GM21619 (cell line): ENCODE measurements around the gene UFL1.
"Not testable (repeated sequence)": the region's sequence is repeated elsewhere in the genome, so short reads cannot be mapped to it uniquely, and the experiment has no call there.

ENCODE experiments used
- ATAC-seq: cut with Tn5 transposase; IDR thresholded peaks from one replicate; pipeline ENCODE4 v1.9.1; 2021; ENCODE audit not compliant: unreplicated experiment

Gene UFL1

DNA sequence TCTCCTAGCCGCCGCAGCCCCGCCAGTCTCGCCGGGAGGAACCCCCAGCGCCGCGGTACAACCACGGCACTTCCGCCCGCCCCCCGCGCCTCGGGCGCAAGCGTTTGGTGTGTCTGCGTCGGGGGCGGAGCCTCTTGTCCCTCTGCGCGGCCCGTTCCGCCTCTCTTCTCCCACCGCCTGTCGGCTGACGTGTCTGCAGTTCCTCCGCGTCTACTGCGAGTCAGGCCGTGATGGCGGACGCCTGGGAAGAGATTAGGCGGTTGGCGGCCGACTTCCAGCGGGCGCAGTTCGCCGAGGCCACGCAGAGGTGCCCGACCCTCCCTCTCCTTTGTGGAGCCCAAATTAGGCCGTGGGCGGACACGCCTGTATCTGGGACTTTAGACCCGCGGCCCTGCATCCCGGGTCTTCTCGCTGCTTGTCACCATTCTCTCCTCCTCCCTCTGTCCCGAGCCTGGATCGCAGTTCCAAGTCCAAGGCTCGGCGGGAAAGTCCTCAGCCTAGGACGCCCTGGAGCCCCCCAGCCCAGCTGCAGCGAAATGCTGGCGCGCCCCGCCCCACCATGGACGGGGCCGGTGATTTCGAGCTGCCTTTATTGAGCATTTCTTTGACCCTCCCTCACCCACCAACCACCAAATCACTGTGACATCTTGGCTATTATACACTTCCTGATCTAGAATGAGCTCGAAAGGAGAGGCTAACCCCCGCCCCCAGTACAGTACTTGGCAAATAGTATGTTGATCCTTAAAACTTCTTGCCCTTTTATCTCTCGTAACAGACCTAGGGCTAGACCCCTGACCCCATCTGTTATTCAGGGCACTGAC, at the start of gene UFL1:
Gene UFL1 (plus strand): TSS at position 163 of the 821 bp plus-strand sequence. CDS start 68 bp downstream, at position 231.
- peak; percentile 97 for ATAC-seq

DNA sequence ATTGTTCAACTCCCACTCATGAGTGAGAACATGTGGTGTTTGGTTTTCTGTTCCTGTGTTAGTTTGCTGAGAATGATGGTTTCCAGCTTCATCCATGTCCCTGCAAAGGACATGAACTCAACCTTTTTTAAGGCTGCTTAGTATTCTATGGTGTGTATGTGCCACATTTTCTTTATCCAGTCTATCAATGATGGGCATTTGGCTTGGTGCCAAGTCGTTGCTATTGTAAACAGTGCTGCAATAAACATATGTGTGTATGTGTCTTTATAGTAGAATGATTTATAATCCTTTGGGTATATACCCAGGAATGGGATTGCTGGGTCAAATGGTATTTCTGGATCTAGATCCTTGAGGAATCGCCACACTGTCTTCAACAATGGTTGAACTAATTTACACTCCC, 49.3 kb upstream of the UFL1 start:
- not testable (repeated sequence) for ATAC-seq

DNA sequence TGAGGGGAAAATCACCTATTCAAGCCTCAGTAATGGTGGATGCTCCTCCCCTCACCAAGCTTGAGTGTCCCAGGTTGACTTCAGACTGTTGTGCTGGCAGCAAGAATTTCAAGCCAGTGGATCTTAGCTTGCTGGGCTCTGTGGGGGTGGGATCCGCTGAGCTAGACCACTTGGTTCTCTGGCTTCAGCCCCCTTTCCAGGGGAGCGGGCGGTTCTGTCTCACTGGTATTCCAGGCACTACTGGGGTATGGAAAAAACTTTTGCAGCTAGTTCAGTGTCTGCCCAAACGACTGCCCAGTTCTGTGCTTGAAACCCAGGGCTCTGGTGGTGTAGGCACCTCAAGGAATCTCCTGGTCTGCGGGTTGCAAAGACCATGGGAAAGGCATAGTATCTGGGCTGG, 42.9 kb upstream of the UFL1 start:
- no peak for ATAC-seq

DNA sequence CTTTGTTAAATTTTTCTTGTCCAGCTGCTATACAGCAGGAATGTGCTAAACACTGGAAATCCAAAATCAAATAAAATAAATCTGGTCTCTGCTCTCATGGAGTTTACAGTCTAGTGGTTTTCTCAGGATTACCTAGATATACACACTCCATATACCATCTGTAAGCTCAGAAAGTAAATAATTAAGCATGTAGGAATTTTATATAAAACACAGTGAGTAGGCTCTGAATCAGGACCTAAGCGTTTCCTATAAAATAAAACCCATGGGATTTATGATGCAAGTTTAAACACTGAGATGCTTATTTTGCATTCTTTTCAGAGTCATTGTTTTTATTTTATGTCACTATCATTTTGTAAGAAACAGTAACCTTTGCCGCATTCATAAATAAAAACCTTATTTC, 29.7 kb upstream of the UFL1 start:
- no peak for ATAC-seq

DNA sequence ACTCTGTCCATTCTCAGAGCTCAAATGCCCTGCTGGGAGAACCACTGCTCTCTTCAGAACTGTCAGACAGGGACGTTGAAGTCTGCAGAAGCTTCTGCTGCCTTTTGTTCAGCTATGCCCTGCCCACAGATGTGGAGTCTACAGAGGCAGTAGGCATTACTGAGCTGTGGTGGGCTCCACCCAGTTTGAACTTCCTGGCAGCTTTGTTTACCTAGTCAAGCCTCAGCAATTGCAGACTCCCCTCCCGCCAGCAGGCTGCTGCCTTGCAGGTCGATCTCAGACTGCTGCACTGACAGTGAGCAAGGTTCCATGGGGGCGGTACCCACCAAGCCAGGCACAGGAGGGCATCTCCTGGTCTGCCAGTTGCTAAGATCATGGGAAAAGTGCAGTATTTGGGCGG, 21.8 kb upstream of the UFL1 start:
- ATAC-seq, result no peak

DNA sequence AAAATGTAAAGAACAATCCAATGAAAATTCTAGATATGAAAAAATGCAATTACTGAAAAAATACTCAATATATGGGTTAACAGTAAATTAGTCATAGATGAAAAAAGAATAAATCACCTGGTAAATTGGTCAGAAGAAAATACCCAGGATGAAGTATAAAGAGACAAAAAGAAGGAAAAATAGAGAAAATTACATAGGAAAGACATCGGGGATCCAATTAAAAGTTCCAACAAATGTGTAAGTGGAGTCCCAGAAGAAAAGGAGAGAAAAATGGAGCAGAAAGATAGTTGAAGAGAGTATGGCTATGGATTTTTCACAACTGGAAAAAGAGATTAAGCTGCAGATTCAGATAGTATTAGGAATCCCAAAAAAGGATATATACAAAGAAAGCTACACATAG, 18.7 kb upstream of the UFL1 start:
- no peak for ATAC-seq

DNA sequence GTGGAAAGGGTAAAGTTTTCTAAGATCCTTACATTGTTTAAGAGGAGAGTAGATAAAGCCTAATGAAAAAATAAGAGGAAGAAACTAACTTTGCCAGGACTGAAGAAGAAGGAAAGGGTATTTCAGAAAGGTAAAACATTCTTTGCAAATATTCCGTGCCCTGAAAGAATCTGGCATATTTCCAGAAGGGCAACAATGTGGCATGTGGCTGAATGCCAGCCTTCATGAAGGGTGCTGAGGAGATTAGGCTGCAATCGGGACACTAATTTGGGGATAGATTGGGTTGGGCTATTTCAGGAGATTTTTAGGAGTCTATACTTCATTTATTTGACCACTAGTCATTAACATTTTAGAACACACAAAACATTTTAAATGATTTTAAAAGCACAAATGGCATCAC, 16.2 kb upstream of the UFL1 start:
- no peak for ATAC-seq

DNA sequence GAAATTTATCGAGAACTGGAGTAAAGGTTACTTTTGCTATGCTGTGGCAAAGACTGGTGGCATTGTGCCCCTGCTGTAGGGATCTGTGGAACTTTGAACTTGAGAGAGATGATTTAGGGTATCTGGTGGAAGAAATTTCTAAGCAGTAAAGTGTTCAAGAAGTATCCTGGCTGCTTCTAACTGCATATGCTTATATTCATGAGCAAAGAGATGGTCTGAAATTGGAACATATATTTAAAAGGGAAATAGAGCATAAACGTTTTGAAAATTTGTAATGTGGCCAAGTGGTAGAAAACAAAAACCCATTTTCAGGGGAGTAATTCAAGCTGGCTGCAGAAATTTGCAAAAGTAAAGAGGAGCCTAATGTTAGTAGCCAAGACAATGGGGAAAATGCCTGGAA, 12.3 kb upstream of the UFL1 start:
- ATAC-seq, result no peak

DNA sequence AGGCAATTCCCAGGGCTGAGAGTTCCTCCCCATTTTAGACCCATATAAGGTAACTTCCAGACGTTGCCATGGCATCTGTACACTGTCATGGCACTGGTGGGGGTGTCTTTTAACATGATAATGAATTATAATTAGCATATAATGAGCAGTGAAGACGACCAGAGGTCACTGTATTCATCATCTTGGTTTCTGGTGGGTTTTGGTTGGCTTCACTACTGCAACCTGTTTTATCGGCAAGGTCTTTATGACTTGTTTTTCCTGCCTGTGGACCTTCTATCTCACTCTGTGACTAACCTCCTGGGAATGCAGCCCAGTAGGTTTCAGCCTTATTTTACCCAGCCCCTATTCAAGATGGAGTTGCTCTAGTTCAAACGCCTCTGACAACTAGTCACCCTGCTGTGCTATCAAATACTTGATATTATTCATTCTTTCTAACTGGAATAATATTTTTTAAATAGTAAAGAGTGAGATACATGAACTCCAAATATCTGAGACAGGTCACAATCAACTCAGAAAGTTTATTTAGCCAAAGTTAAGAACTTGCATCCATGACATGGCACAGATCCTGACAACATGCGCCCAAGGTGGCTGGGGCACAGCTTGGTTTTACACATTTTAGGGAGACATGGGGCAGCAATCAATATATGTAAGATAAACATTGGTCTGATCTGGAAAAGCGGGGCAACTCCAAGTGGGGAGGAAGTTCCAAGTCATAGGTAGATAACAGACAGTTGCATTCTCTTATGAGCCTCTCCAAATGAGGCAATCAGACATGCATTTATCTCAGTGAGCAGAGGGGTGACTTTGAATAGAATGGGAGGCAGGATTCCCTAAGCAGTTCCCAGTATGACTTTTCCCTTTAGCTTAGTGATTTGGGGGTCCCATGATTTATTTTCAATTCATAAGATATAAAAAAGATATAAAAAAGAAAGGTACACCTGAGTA, 1.2 kb upstream of the UFL1 start:
- no peak for ATAC-seq

DNA sequence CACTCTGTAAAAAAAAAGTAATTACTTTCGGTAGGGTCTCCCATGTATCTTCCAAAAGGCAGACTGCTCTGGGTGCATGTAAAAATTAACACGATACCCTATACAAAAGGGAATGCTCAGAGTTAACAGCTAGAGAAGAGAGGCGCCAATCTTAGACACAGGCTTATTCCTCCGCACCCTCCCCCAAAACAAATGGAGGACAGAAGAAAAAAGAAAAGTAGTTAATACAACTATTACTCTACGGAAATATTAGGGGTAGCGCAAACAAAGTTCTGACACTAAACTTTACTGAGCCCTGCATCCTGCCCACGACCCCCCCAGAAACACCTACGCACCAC, 331 bp upstream of the UFL1 start:
- ATAC-seq, result peak; percentile 14

DNA sequence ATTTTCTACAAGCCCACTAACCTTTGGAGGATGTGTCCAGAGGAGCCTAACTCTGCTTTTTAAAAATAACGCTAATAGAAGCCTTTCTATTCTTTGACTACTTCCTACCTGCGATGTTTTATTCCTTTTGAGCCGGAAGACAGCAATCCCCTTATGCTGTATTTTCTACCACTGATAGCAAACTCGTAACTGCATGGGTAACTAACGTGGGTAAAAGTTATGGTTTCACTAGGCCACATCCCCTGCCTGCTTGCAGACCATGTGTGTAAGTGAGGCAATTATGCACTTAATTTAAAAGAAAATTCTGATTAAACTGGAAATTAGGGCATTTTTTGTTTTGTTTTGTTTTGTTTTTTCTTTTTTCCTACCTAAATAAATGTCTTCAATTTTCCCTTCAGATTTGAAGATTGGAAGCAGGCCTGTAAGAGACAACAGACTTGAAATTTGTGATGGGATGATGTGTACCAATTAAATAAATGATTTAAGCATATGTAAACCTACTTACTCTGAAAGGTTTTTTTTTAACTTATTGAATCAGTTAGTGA, 931 bp downstream of the UFL1 start:
- ATAC-seq, result peak; percentile 30

DNA sequence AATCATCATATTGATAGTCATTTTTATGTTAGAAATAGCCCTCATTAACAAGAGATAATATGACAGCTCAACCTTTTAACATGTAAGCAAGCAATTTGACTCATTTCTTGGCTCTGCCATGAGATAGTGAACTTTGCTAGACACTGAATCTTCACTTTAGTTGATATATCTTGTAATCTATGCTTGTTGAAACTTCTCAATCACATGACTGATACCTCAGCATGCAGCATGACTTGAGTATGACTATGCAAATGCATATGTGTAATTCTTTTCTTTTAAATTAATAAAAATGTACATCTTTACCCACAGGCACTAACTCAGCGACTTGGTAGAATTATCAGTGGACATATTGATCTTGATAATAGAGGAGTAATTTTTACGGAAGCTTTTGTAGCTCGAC, 6.6 kb downstream of the UFL1 start:
- ATAC-seq, result no peak

DNA sequence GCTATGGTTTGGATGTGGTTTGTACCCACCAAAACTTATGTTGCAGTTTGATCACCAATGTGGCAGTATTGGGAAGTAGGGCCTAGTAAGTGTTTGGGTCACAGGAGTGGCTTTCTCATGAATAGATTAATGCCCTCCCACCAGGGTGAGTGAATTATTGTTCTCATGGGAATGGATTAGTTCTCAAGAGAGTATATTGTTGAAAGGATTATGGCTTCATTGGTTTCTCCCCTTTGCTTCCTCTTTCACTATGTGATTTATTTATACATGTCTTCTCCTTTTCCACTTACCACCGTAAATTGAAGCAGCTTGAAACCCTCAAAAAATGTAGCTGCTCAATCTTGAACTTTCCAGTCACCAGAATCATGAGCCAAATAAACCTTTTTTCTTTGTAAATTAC, 10.8 kb downstream of the UFL1 start:
- no peak for ATAC-seq

DNA sequence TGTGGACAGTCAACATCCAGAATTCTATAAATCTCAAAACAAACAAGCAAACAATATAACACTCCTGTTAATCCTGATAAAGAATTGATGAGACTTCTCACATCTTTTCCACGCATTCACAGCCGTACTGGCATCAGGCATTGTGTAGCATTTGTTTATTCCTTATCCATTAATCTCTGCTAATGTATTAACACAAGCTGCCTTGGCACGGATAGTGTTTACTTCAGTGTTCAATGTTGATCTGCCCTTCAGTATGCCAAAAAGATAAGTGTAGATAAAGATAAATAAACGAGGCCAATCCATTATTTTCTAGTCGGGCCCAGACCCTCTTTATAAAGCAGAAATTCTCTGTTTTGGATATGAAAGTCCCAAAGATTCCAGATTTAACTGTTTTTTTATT, 16.1 kb downstream of the UFL1 start:
- no peak for ATAC-seq

DNA sequence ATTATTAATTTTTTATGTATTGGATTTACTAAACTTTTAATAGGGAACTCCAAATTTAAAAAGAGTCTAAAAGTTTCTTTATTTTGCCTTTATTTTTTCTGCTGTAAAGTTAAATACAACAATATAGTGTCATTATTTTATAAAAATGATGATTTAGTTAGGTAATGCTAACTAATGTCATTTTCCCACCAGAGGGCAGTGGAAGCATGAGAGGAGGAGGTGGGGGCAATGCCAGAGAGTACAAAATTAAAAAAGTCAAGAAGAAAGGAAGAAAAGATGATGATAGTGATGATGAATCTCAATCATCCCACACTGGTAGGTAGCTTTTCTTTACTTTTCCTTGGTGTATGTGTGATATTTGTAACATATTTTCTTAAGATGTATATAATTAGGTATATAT, 21.1 kb downstream of the UFL1 start:
- peak; percentile 59 for ATAC-seq

DNA sequence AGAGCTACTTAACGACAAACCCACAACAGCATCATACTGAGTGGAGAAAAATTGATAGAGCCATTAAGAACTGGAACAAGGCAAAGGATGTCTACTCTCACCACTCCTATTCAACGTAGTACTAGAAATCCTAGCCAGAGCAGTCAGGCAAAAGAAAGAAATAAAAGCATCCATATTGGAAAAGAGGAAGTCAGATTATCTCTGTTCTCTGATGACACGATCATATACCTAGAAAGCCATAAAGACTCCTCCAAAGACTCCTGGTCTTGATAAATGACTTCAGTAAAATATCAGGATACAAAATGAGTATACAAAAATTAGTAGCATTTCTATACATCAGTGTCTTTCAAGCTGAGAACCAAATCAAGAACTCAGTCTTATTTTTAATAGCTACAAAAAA, 24.3 kb downstream of the UFL1 start:
- no peak for ATAC-seq

DNA sequence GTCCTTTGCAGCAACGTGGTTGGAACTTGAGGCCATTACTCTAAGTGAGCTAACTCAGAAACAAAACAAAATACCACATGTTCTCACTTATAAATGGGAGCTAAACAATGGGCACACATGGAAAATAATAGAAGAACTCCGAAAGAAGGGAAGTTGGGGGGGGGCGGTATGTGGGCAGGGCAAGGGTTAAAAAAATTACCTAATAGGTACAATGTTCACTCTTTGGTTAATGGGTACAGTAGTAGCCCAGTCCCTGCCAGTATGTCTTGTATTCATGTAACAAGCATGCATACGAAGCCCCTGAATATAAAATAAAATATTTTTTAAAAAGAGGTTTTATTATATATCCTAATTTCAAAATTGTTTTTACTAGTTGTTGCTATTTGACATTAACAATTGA, 26.0 kb downstream of the UFL1 start:
- no peak for ATAC-seq

DNA sequence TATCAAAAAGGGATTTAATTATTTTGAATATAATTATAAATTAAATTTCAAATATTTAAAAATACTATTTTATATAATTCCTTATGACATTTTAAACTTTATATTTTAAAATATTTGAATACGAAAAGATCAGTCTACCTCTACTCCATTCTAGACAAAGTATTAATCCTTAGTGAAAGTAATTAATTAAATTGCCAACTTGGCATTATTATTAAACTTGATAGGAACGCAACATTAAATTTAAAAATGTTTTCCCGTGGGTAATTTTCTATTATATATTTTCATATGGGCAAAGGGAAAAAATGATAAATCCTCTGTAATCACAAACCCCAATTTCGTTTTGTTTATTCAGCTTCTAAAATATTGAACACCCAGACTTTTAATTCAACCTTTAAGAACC, 33.0 kb downstream of the UFL1 start:
- ATAC-seq, result no peak

DNA sequence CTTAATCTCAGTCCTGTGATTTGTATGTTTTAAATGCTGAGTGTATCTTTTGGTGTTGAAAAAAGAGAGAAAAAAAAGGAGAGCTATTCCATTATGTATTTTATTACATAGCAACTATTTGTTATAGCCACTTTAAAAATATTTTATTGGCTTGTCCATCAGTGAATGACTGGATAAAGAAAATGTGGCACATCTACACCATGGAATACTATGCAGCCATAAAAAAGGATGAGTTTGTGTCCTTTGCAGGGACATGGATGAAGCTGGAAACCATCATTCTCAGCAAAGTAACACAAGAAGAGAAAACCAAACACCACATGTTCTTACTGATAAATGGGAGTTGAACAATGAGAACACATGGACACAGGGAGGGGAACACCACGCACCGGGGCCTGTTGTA, 38.1 kb downstream of the UFL1 start:
- ATAC-seq, result not testable (repeated sequence)

DNA sequence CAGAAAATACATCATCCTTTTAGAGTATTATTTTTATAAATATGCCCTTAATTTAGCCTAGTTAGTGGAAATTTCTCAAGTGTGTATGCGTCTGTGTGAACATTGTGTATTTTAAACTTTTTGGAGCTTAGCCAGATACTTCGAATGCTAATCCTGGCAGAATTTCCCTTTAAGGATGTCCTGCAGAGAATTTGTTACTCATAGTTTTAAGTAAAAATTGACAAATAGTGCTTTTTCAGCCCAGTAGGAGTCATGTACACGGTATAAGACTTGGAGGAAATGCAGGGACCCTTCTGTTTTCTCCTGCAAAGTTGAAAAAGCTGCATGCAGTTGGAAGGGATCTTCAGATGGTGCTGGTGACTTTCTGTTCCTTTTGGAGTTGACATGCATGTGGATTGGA, 41.3 kb downstream of the UFL1 start, which contains the start of gene FHL5:
Gene FHL5 (plus strand): TSS at position 243 of the 400 bp plus-strand sequence. CDS start 40,486 bp downstream, outside the sequence.
- no peak for ATAC-seq

DNA sequence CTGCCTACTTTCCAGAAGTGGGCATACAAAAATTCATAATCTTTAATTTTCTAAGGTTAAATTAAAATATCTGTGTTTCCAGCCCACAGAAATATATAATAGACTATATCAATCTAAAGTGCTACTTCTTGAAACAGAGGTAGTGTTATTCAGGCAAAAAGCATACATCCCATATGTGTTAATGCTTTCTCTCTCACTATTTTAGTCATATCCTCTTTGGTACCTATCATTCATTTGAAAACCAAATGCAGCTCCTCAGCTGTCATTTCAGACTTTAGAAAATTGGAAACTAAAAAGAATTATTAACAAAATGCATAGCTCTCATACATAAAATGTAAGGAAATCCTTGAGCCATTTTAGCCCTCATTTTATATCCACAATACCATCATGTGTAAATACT, 42.2 kb downstream of the UFL1 start:
- peak; percentile 91 for ATAC-seq

DNA sequence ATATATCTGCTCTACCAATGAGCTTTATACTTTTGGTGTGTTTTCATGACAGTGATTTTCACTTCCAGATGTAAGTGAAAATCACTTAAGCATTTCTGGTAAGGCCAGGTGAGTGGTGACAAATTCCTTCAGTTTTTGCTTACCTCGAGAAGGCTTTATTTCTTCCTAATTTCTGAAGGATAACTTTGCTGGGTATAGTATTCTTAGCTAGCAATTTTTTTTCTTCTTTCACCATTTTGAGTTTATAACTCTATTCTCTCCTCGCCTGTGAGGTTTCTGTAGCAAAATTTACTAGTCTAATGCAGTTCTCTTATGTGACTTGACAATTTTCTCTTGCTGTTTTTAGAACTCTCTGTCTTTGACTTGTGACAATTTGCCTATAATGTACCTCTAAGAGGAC, 48.4 kb downstream of the UFL1 start:
- ATAC-seq, result no peak
